Mesendoderm (in vitro differentiated cells): ENCODE results near the gene RAP1GAP2.
A peak's percentile ranks its signal among the peaks of the same experiment; 100 is the strongest.

Experiments
- DNase-seq: peaks from one replicate; pipeline ENCODE4 v3.0.0; 2013
- H2AK5ac ChIP-seq: 2 replicates; pipeline ENCODE4 v1.6.1; 2013; ENCODE audit warnings: low read length, inconsistent platforms
- H2BK120ac ChIP-seq: 2 replicates; pipeline ENCODE4 v1.6.1; 2013; ENCODE audit warnings: low read depth, mild to moderate bottlenecking, low read length, moderate library complexity, mixed read lengths
- H2BK15ac ChIP-seq: replicated peaks from 2 replicates; pipeline ENCODE4 v1.6.1; 2013; ENCODE audit warnings: low read depth, mild to moderate bottlenecking, moderate library complexity
- H2BK5ac ChIP-seq: 2 replicates; pipeline ENCODE4 v1.6.1; 2013; ENCODE audit warnings: low read length, inconsistent platforms
- H3K18ac ChIP-seq: 2 replicates; pipeline ENCODE4 v1.6.1; 2013; ENCODE audit warnings: mild to moderate bottlenecking, low read length, mixed read lengths
- H3K23ac ChIP-seq: one replicate; pipeline ENCODE4 v1.6.1; 2013; ENCODE audit warnings: low read length
- H3K27ac ChIP-seq: 2 replicates; pipeline ENCODE4 v1.5.1; 2013; ENCODE audit warnings: low read depth, mild to moderate bottlenecking, inconsistent platforms, low read length, moderate library complexity
- H3K27me3 ChIP-seq: 2 replicates; pipeline ENCODE4 v1.6.1; 2013; ENCODE audit warnings: low read length, control low read depth, mild to moderate bottlenecking, inconsistent platforms; ENCODE audit not compliant: insufficient read depth, poor library complexity
- H3K36me3 ChIP-seq: 2 replicates; pipeline ENCODE4 v1.6.1; 2013; ENCODE audit warnings: low read length, inconsistent platforms; ENCODE audit not compliant: control insufficient read depth, insufficient read depth
- H3K4ac ChIP-seq: one replicate; pipeline ENCODE4 v1.6.1; 2013; ENCODE audit warnings: low read depth, mild to moderate bottlenecking, low read length, moderate library complexity
- H3K4me1 ChIP-seq: 2 replicates; pipeline ENCODE4 v1.6.1; 2013; ENCODE audit warnings: low read depth, low read length, inconsistent platforms; ENCODE audit not compliant: control insufficient read depth
- H3K4me2 ChIP-seq: 2 replicates; pipeline ENCODE4 v1.6.1; 2013; ENCODE audit warnings: low read length
- H3K4me3 ChIP-seq: 2 replicates; pipeline ENCODE4 v1.5.1; 2013; ENCODE audit warnings: mild to moderate bottlenecking, low read length
- H3K56ac ChIP-seq: one replicate; pipeline ENCODE4 v1.6.1; 2013; ENCODE audit warnings: low read length
- H3K79me1 ChIP-seq: 2 replicates; pipeline ENCODE4 v1.6.1; 2013; ENCODE audit warnings: low read length, inconsistent platforms
- H3K79me2 ChIP-seq: 2 replicates; pipeline ENCODE4 v1.6.1; 2013; ENCODE audit warnings: mild to moderate bottlenecking, low read length; ENCODE audit not compliant: control insufficient read depth, insufficient read depth
- H3K9ac ChIP-seq: 2 replicates; pipeline ENCODE4 v1.6.1; 2013; ENCODE audit warnings: low read length, inconsistent platforms
- H4K5ac ChIP-seq: one replicate; pipeline ENCODE4 v1.6.1; 2013; ENCODE audit warnings: low read length
- H4K8ac ChIP-seq: one replicate; pipeline ENCODE4 v1.6.1; 2013; ENCODE audit warnings: low read depth, mild to moderate bottlenecking, control low read depth, low read length, moderate library complexity
- WGBS: extraction: QIAGEN DNeasy Blood & Tissue Kit; methylation state at CpG from one replicate; pipeline ENCODE4 v1.1.7; 2013; ENCODE audit warnings: low lambda C conversion rate, missing lambda C conversion rate; ENCODE audit not compliant: insufficient coverage; ENCODE audit errors: extremely low coverage; 5-methylcytosine and 5-hydroxymethylcytosine counted together

RAP1GAP2 gene

GRCh38 chr17:2939714-2940351 lies 143.6 kb downstream of the RAP1GAP2 start:
- Histone ChIP-seq H3K4me1 (no peaks in the 10 kb centered on the region), H4K5ac (no peak overlapping the region), H3K79me1 (peaks cover 16% of the 10 kb centered on the region), H3K4ac (no peak overlapping the region), H3K9ac (no peak overlapping the region), H3K4me3 (no peak overlapping the region), H4K8ac (no peak overlapping the region), H3K36me3 (no peaks in the 10 kb centered on the region), H3K79me2 (peaks cover 2% of the 10 kb centered on the region), H2BK5ac (no peak overlapping the region), H2BK15ac (no peak overlapping the region), H2BK120ac (no peak overlapping the region), H3K27ac (no peak overlapping the region), H3K27me3 (no peaks in the 10 kb centered on the region), H3K56ac (no peak overlapping the region), H3K4me2 (no peak overlapping the region), H2AK5ac (no peak overlapping the region), H3K18ac (no peak overlapping the region), H3K23ac (no peak overlapping the region)
- DNase-seq: no peak
- no CpG with 5 or more reads among the region's 26 CpGs for WGBS

GRCh38 chr17:2940352-2940751 lies 144.1 kb downstream of the RAP1GAP2 start:
- Histone ChIP-seq H3K27me3 (no peaks in the 10 kb centered on the region), H3K4ac (no peak overlapping the region), H3K4me3 (no peak overlapping the region), H4K5ac (no peak overlapping the region), H3K9ac (no peak overlapping the region), H3K36me3 (no peaks in the 10 kb centered on the region), H2BK15ac (no peak overlapping the region), H3K79me1 (peaks cover 16% of the 10 kb centered on the region), H3K23ac (no peak overlapping the region), H2BK120ac (no peak overlapping the region), H3K18ac (no peak overlapping the region), H2AK5ac (no peak overlapping the region), H3K4me1 (no peaks in the 10 kb centered on the region), H3K4me2 (no peak overlapping the region), H4K8ac (no peak overlapping the region), H3K27ac (no peak overlapping the region), H3K56ac (no peak overlapping the region), H2BK5ac (no peak overlapping the region), H3K79me2 (peaks cover 2% of the 10 kb centered on the region)
- peak; percentile 28 for DNase-seq
- WGBS: no CpG with 5 or more reads among the region's 15 CpGs

DNA sequence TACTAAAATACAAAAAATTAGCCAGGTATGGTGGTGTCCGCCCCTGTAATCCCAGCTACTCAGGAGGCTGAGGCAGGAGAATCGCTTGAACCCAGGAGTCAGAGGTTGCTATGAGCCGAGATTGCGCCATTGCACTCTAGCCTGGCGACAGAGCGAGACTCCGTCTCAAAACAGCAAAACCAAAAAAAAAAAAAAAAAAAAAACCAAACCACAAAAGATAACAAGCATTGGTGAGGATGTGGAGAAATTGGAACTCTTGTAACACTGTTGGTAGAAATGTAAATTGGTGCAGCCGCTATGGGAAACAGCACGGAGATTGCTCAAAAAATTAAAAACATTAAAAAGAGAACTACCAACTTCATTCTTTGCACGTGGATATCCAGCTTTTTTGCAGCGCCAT lies 147.7 kb downstream of the RAP1GAP2 start:
- no peak overlapping the region for H2BK5ac ChIP-seq
- no peak overlapping the region for H3K18ac ChIP-seq
- peaks cover 5% of the 10 kb centered on the region for H3K79me2 ChIP-seq
- H3K36me3 ChIP-seq: no peaks in the 10 kb centered on the region
- no peak overlapping the region for H4K5ac ChIP-seq
- no peak overlapping the region for H2BK120ac ChIP-seq
- no peak overlapping the region for H3K56ac ChIP-seq
- no peak overlapping the region for H3K27ac ChIP-seq
- no peak overlapping the region for H2AK5ac ChIP-seq
- no peaks in the 10 kb centered on the region for H3K27me3 ChIP-seq
- H3K4me3 ChIP-seq: no peak overlapping the region
- H3K79me1 ChIP-seq: peaks cover 5% of the 10 kb centered on the region
- WGBS: no CpG with 5 or more reads among the region's 11 CpGs
- no peak overlapping the region for H3K4me2 ChIP-seq
- no peak for DNase-seq
- H3K4ac ChIP-seq: no peak overlapping the region
- no peak overlapping the region for H3K23ac ChIP-seq
- H3K4me1 ChIP-seq: no peaks in the 10 kb centered on the region
- no peak overlapping the region for H4K8ac ChIP-seq
- no peak overlapping the region for H2BK15ac ChIP-seq
- no peak overlapping the region for H3K9ac ChIP-seq

DNA sequence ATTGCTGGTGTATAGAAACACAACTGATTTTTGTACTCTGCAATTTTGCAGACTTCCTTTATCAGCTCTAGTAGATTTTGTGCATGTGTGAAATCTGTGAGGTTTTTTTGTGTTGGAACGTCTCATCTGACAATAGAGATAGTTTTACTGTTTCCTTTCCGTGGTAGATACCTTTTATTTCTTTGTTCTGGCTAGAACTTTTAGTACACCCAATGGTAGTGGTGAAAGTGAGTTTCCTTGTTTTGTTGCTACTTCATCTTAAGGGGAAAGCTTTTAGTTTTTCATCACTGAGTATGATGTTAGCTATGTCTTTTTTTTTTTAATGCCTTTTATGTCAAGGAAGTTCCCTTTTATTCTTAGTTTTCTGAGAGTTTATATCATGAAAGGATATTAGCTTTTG lies 149.1 kb downstream of the RAP1GAP2 start:
- Histone ChIP-seq H2BK120ac (no peak overlapping the region), H3K56ac (no peak overlapping the region), H3K23ac (no peak overlapping the region), H3K4ac (no peak overlapping the region), H3K4me2 (no peak overlapping the region), H2BK15ac (no peak overlapping the region), H3K27ac (no peak overlapping the region), H2AK5ac (no peak overlapping the region), H3K4me3 (no peak overlapping the region), H3K79me1 (peaks cover 5% of the 10 kb centered on the region), H3K18ac (no peak overlapping the region), H3K4me1 (no peaks in the 10 kb centered on the region), H3K79me2 (peaks cover 5% of the 10 kb centered on the region), H4K5ac (no peak overlapping the region), H4K8ac (no peak overlapping the region), H2BK5ac (no peak overlapping the region), H3K36me3 (no peaks in the 10 kb centered on the region), H3K27me3 (no peaks in the 10 kb centered on the region), H3K9ac (no peak overlapping the region)
- WGBS: no CpG with 5 or more reads among the region's 2 CpGs
- no peak for DNase-seq

- Histone ChIP-seq H3K4ac (no peak overlapping the region), H3K23ac (no peak overlapping the region), H3K27me3 (no peaks in the 10 kb centered on the region), H3K4me3 (no peak overlapping the region), H3K36me3 (no peaks in the 10 kb centered on the region), H3K4me2 (no peak overlapping the region), H3K9ac (no peak overlapping the region), H2BK5ac (no peak overlapping the region), H4K5ac (no peak overlapping the region), H3K27ac (no peak overlapping the region), H2BK15ac (no peak overlapping the region), H3K18ac (no peak overlapping the region), H3K79me1 (peaks cover 5% of the 10 kb centered on the region), H3K79me2 (peaks cover 5% of the 10 kb centered on the region), H2BK120ac (no peak overlapping the region), H2AK5ac (no peak overlapping the region), H4K8ac (no peak overlapping the region), H3K56ac (no peak overlapping the region), H3K4me1 (no peaks in the 10 kb centered on the region)
- WGBS: no CpG with 5 or more reads among the region's 7 CpGs
- no peak for DNase-seq
These were observed 149.9 kb downstream of the RAP1GAP2 start for GRCh38 chr17:2946144-2946543.

DNA sequence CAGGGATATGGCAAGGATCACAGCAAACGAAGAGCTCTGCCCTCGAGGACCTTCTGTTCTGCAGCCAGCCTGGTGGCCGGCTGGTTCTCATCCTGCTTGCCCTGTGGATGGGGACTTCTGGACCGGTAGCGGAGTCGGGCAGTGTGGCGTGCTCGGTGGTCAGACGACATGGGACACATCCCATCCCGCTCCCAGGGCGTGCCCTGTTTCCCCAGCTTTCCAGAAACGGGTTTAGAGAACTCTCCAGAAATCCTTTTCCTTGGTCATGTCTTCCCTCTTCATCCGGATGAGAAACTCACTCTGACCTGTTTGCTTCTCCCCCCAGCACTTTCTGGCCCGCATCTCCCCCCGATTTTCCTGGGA lies 151.3 kb downstream of the RAP1GAP2 start:
- no peak overlapping the region for H4K5ac ChIP-seq
- WGBS: no CpG with 5 or more reads among the region's 15 CpGs
- no peak overlapping the region for H2BK5ac ChIP-seq
- DNase-seq: no peak
- no peak overlapping the region for H3K56ac ChIP-seq
- H2BK120ac ChIP-seq: no peak overlapping the region
- H3K36me3 ChIP-seq: no peaks in the 10 kb centered on the region
- no peak overlapping the region for H3K27ac ChIP-seq
- H3K79me2 ChIP-seq: peaks cover 7% of the 10 kb centered on the region
- H3K18ac ChIP-seq: no peak overlapping the region
- no peak overlapping the region for H3K23ac ChIP-seq
- H3K4me3 ChIP-seq: no peak overlapping the region
- H3K4ac ChIP-seq: no peak overlapping the region
- H2AK5ac ChIP-seq: no peak overlapping the region
- H2BK15ac ChIP-seq: no peak overlapping the region
- no peak overlapping the region for H3K9ac ChIP-seq
- H3K27me3 ChIP-seq: no peaks in the 10 kb centered on the region
- H4K8ac ChIP-seq: no peak overlapping the region
- no peak overlapping the region for H3K4me2 ChIP-seq
- H3K4me1 ChIP-seq: no peaks in the 10 kb centered on the region
- H3K79me1 ChIP-seq: peaks cover 2% of the 10 kb centered on the region
